Brain microvascular endothelial cell (primary cell): ENCODE measurements around the gene MSX1.

Source experiments
- DNase-seq: peaks from one replicate; pipeline ENCODE4 v3.0.0-alpha.2; 2020
- H3K27ac ChIP-seq: fragments of 250-450 bp; sonication (Bioruptor Pico); 2 replicates; pipeline ENCODE4 v1.5.1; 2020; ENCODE audit warnings: mild to moderate bottlenecking, moderate library complexity
- H3K27me3 ChIP-seq: fragments of 250-450 bp; sonication (Bioruptor Pico); replicated peaks from 2 replicates; pipeline ENCODE4 v1.5.1; 2020; ENCODE audit warnings: mild to moderate bottlenecking
- H3K36me3 ChIP-seq: fragments of 250-450 bp; sonication (Bioruptor Pico); replicated peaks from 2 replicates; pipeline ENCODE4 v1.5.1; 2020; ENCODE audit warnings: mild to moderate bottlenecking
- H3K4me3 ChIP-seq: 2 replicates; pipeline ENCODE4 v1.5.1; 2011; ENCODE audit warnings: low read depth, mild to moderate bottlenecking, control low read depth, low read length, moderate library complexity
- in situ Hi-C: cut with HindIII; loops from 2 replicates; pipeline ENCODE4 v1.10.0; 2017; ENCODE audit warnings: low sequenced_read_pairs, low pct_ligation_motif_present
- TF ChIP-seq, protein P1 (sequence below): IDR thresholded peaks from 2 replicates; pipeline ENCODE4 v1.5.1; 2011; ENCODE audit warnings: low read depth, mild to moderate bottlenecking, moderate library complexity, low read length, control low read depth, inconsistent platforms; ENCODE audit errors: missing control alignments

The MSX1 gene

DNA sequence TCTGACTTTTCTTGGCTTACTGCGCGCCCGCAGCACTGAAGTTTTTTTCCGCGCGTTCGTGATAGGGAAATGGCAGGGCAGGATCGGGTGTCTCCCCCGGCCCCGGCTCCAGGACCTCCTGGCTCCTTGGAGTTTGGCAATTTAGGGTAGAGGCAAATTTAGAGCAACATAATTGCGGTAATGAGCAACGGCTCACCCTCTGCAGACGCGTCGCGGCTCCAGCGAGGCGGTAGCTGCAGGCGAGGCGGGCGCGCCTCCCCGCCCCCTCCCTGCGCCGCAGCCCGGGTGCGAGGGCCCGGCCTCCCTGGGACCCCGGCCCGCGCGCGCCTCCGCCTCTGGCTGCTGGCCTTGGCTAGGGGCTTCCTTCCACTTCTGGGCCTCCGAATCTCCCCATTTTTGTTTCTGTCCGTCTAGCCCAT lies 6.2 kb downstream of the MSX1 start:
- Histone ChIP-seq H3K27me3 (peaks cover 51% of the 10 kb centered on the region), H3K4me3 (no peak overlapping the region), H3K36me3 (peaks cover 5% of the 10 kb centered on the region), H3K27ac (no peak overlapping the region)
- TF ChIP-seq, protein P1, sequence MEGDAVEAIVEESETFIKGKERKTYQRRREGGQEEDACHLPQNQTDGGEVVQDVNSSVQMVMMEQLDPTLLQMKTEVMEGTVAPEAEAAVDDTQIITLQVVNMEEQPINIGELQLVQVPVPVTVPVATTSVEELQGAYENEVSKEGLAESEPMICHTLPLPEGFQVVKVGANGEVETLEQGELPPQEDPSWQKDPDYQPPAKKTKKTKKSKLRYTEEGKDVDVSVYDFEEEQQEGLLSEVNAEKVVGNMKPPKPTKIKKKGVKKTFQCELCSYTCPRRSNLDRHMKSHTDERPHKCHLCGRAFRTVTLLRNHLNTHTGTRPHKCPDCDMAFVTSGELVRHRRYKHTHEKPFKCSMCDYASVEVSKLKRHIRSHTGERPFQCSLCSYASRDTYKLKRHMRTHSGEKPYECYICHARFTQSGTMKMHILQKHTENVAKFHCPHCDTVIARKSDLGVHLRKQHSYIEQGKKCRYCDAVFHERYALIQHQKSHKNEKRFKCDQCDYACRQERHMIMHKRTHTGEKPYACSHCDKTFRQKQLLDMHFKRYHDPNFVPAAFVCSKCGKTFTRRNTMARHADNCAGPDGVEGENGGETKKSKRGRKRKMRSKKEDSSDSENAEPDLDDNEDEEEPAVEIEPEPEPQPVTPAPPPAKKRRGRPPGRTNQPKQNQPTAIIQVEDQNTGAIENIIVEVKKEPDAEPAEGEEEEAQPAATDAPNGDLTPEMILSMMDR = no peak
- in situ Hi-C loops = no loop called here
- DNase-seq = no peak

DNA sequence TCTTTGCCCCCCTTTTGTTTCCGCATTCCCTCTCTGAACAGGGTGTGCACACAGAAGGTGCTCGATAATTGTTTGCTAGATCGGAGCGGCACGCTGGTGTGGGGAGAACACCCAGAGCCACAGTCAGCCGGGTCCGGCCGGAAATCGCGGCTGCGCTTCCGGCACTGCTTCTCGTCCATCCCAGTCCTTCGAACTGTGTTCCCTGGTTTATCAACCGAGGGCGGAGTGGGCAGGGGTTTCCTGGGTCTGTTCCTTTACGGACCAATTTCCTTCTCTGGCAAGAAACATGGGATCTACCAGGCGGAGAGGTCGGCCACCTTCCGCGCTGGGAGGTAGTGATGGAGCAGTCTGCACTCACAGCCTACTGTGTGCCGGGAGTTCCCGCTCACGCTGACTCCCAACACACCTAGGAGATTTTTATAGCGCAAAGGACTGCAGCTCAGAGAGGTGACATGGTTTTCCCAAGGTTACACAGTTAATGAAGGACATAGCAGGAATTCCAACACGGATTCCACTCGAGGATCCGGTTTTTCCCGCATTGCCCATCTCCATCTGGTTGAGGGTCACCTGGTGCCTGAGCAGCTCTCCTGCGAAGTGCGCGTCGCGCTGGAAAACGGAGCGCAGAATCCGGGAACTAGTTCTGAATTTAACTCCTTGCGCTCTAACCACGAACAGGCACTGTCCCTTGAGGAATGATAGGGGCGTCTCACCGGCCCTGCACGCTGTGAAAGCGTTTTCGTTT lies 6.8 kb downstream of the MSX1 start:
- TF ChIP-seq, protein P1 = no peak
- Histone ChIP-seq H3K27ac (no peak overlapping the region), H3K36me3 (peaks cover 5% of the 10 kb centered on the region), H3K27me3 (peaks cover 57% of the 10 kb centered on the region), H3K4me3 (no peak overlapping the region)
- in situ Hi-C loops = no loop called here
- no peak for DNase-seq

DNA sequence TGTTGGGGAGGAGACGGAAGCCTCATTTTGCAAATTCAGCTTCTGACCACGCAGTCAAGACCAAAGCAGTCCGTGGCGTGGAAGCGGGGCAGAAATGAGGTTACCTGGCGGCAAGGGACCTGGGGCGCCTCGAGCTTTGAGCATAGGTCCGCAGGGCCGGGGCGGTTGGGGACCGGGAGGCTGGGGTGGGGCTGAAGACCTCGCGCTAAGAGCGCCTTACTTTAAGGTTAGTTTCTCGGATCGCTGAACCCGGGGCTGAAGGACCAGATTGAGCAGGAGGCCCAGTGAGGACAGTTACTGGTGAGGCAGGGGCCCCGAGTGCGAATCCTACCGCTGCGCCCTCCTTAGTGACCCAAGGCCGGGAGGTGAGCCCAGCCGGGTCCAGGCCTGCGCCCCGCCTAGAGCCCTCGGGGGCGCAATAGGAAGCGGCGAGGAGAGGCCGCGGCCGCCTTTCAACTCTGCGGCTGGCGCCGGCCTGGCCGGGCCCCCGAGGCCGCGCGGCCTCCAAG lies 7.5 kb downstream of the MSX1 start:
- in situ Hi-C loops = no loop called here
- Histone ChIP-seq H3K27ac (no peak overlapping the region), H3K4me3 (no peak overlapping the region), H3K36me3 (peaks cover 5% of the 10 kb centered on the region), H3K27me3 (peaks cover 63% of the 10 kb centered on the region)
- DNase-seq = no peak
- TF ChIP-seq, protein P1 = no peak

GRCh38 chr4:4867375-4868039 lies 8.0 kb downstream of the MSX1 start:
- TF ChIP-seq, protein P1 = peak; percentile 13
- Histone ChIP-seq H3K4me3 (no peak overlapping the region), H3K27ac (no peak overlapping the region), H3K27me3 (peaks cover 69% of the 10 kb centered on the region), H3K36me3 (peaks cover 5% of the 10 kb centered on the region)
- DNase-seq = no peak
- in situ Hi-C loops = no loop called here

- no peak overlapping the region for H3K4me3 ChIP-seq
- in situ Hi-C loops = no loop called here
- no peak for DNase-seq
- H3K27ac ChIP-seq = no peak overlapping the region
- peaks cover 76% of the 10 kb centered on the region for H3K27me3 ChIP-seq
- TF ChIP-seq, protein P1 = no peak
- no peaks in the 10 kb centered on the region for H3K36me3 ChIP-seq
Measured at GRCh38 chr4:4868040-4868757, 8.7 kb downstream of the MSX1 start.
